ENCODE results near the gene NCKAP1. TPM values are rescaled to one million over a fixed set of nuclear protein-coding genes. Genes with fewer than 3 reads are reported as not detected.

NCKAP1 gene
- total and polyA plus RNA-seq, 10 of the 15 experiments (the other 5 are each of a cell fraction or from before 2014, with no cell fraction given) = 0.11 to 1.5 (median 0.52) TPM

DNA sequence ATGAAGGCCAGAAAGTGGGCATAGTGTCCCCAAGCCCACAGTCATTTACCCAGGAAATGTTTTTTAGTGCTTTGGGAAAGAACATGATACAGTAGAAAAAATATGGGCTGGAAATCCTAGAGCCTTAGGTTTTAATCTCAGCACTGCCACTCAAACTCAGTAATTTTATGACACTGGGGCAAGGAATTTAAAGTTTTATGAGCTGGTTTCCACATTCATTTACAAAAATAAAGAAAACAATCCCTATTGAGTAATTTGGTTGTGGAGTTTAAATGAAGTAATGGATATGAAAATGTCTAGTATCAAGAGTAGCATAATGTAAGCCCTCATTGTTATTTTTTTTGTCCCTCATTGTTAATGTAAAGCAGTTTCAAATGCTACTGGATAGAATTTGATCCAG, 120.3 kb downstream of the NCKAP1 start (continued):
- TF ChIP-seq JUNB (IDR thresholded peaks at IDR 0.05) = no peak

DNA sequence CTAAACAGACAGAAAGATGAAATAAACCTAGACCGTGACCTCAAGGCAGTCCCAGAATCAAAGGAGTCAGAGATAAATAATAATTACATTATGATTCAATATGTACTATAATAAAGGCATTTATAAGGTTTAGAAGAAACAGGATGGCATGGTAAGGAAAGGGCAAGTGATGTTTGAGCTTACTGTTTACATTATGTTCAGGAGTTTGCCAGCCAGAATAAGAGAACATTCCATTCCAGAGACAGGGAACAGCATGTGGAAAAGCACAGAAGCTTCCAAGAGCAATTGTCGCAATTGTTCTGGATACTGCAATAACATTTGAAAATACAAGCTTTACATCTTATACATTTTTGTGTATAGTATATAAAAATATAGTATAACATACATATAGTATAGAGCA, 121.8 kb downstream of the NCKAP1 start:
- no peak overlapping the region for H2AFZ ChIP-seq (ENCODE audit: control insufficient read depth, low read depth, low read length)
- H3K4me1 ChIP-seq (ENCODE audit: control insufficient read depth, insufficient read depth, low read length) = no peaks in the 10 kb centered on the region
- no peak for ATAC-seq
- POLR2A ChIA-PET = no interaction called here
- H3K4me2 ChIP-seq (ENCODE audit: control insufficient read depth, insufficient read depth) = no peak overlapping the region
- H3K36me3 ChIP-seq (ENCODE audit: control insufficient read depth in 2 of 2, insufficient read depth in 2 of 2, low read length in 1 of 2) = no peaks in the 10 kb centered on the region
- in situ Hi-C loops (cut with MboI) = no loop called here
- RAD21 ChIA-PET (ENCODE audit: unreplicated experiment) = no interaction called here
- no peaks in the 10 kb centered on the region for H3K27me3 ChIP-seq (replicated peaks in 1 of 2; ENCODE audit: control insufficient read depth in 2 of 2, insufficient read depth in 2 of 2, low read length in 1 of 2)
- no peaks in the 10 kb centered on the region for H3K9me3 ChIP-seq (replicated peaks; ENCODE audit: control insufficient read depth, insufficient read depth, low read length)
- no peak overlapping the region for H3K9ac ChIP-seq (ENCODE audit: control insufficient read depth, insufficient read depth, low read length)
- SMC1A ChIA-PET (ENCODE audit: uncharacterized antibody, unreplicated experiment) = interaction anchor here (1.4 kb wide), 1 partner anchor 17 kb away, joined by 4 read pairs; no protein-coding TSS in a partner anchor
- no peaks in the 10 kb centered on the region for H3K79me2 ChIP-seq (ENCODE audit: control insufficient read depth, insufficient read depth, low read length)
- no peak for TF ChIP-seq BCL11A (IDR thresholded peaks at IDR 0.05; ENCODE audit: low read depth, low read length)
- TF ChIP-seq, protein P1, sequence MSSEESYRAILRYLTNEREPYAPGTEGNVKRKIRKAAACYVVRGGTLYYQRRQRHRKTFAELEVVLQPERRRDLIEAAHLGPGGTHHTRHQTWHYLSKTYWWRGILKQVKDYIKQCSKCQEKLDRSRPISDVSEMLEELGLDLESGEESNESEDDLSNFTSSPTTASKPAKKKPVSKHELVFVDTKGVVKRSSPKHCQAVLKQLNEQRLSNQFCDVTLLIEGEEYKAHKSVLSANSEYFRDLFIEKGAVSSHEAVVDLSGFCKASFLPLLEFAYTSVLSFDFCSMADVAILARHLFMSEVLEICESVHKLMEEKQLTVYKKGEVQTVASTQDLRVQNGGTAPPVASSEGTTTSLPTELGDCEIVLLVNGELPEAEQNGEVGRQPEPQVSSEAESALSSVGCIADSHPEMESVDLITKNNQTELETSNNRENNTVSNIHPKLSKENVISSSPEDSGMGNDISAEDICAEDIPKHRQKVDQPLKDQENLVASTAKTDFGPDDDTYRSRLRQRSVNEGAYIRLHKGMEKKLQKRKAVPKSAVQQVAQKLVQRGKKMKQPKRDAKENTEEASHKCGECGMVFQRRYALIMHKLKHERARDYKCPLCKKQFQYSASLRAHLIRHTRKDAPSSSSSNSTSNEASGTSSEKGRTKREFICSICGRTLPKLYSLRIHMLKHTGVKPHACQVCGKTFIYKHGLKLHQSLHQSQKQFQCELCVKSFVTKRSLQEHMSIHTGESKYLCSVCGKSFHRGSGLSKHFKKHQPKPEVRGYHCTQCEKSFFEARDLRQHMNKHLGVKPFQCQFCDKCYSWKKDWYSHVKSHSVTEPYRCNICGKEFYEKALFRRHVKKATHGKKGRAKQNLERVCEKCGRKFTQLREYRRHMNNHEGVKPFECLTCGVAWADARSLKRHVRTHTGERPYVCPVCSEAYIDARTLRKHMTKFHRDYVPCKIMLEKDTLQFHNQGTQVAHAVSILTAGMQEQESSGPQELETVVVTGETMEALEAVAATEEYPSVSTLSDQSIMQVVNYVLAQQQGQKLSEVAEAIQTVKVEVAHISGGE (CRISPR knock-in tag; IDR thresholded peaks at IDR 0.05) = no peak
- TF ChIP-seq, protein P2, sequence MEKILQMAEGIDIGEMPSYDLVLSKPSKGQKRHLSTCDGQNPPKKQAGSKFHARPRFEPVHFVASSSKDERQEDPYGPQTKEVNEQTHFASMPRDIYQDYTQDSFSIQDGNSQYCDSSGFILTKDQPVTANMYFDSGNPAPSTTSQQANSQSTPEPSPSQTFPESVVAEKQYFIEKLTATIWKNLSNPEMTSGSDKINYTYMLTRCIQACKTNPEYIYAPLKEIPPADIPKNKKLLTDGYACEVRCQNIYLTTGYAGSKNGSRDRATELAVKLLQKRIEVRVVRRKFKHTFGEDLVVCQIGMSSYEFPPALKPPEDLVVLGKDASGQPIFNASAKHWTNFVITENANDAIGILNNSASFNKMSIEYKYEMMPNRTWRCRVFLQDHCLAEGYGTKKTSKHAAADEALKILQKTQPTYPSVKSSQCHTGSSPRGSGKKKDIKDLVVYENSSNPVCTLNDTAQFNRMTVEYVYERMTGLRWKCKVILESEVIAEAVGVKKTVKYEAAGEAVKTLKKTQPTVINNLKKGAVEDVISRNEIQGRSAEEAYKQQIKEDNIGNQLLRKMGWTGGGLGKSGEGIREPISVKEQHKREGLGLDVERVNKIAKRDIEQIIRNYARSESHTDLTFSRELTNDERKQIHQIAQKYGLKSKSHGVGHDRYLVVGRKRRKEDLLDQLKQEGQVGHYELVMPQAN (conservative IDR thresholded peaks at IDR 0.05) = no peak
- TF ChIP-seq SMC3 (IDR thresholded peaks at IDR 0.05; ENCODE audit: borderline replicate concordance, low read length) = no peak
- no TSS peak for BruUV-seq (replicated peaks)
- CTCF ChIA-PET = interaction anchor here (0.6 to 1.5 kb wide), 2 partner anchors 10 to 622 kb away, joined by 3 to 5 read pairs; no protein-coding TSS in a partner anchor
- H3K4me3 ChIP-seq = no peak overlapping the region
- no peaks in the 10 kb centered on the region for H4K20me1 ChIP-seq (ENCODE audit: control insufficient read depth, insufficient read depth)
- FAIRE-seq = no peak
- 70% methylated on average over 2 of the region's 2 CpGs for WGBS (ENCODE audit: insufficient coverage, insufficient replicate concordance, low lambda C conversion rate, missing lambda C conversion rate)
- no peak overlapping the region for H3K27ac ChIP-seq (ENCODE audit: control insufficient read depth, insufficient read depth)
- no peak for DNase-seq (ENCODE audit: low read depth, low spot score)
- intact Hi-C loops (cut with micrococcal nuclease; ENCODE audit: unreplicated experiment) = no loop called here
